ENCODE data around the gene CNTNAP2.
"Not testable (repeated sequence)": the region's sequence is repeated elsewhere in the genome, so short reads cannot be mapped to it uniquely, and the experiment has no call there.

CNTNAP2 gene

GRCh38 chr7:148319316-148319808, 2202.8 kb downstream of the CNTNAP2 start:
- TF ChIP-seq CTCF (IDR thresholded peaks at IDR 0.05; ENCODE audit: low read depth, low read length, missing control alignments): no peak
- no peak overlapping the region for H3K4me3 ChIP-seq (replicated peaks; ENCODE audit: low read depth, low read length)
- no peak for DNase-seq (ENCODE audit: extremely low read depth, low read depth)

- no peak for TF ChIP-seq CTCF (IDR thresholded peaks at IDR 0.05; ENCODE audit: low read depth, low read length, missing control alignments)
- no peak overlapping the region for H3K4me3 ChIP-seq (replicated peaks; ENCODE audit: low read depth, low read length)
- DNase-seq (ENCODE audit: extremely low read depth, low read depth): no peak
Observed at GRCh38 chr7:148325208-148325607, 2208.6 kb downstream of the CNTNAP2 start.

GRCh38 chr7:148327379-148327778, 2210.8 kb downstream of the CNTNAP2 start:
- DNase-seq (ENCODE audit: extremely low read depth, low read depth): no peak
- H3K4me3 ChIP-seq (replicated peaks; ENCODE audit: low read depth, low read length): no peak overlapping the region
- TF ChIP-seq CTCF (IDR thresholded peaks at IDR 0.05; ENCODE audit: low read depth, low read length, missing control alignments): no peak

GRCh38 chr7:148328906-148329305, 2212.3 kb downstream of the CNTNAP2 start:
- DNase-seq (ENCODE audit: extremely low read depth, low read depth): no peak
- no peak overlapping the region for H3K4me3 ChIP-seq (replicated peaks; ENCODE audit: low read depth, low read length)
- no peak for TF ChIP-seq CTCF (IDR thresholded peaks at IDR 0.05; ENCODE audit: low read depth, low read length, missing control alignments)

GRCh38 chr7:148330124-148330818, 2213.7 kb downstream of the CNTNAP2 start:
- H3K4me3 ChIP-seq (replicated peaks; ENCODE audit: low read depth, low read length): no peak overlapping the region
- no peak for TF ChIP-seq CTCF (IDR thresholded peaks at IDR 0.05; ENCODE audit: low read depth, low read length, missing control alignments)
- DNase-seq (ENCODE audit: extremely low read depth, low read depth): no peak

- no peak for DNase-seq (ENCODE audit: extremely low read depth, low read depth)
- no peak for TF ChIP-seq CTCF (IDR thresholded peaks at IDR 0.05; ENCODE audit: low read depth, low read length, missing control alignments)
- H3K4me3 ChIP-seq (replicated peaks; ENCODE audit: low read depth, low read length): no peak overlapping the region
Observed at GRCh38 chr7:148330822-148331221, 2214.2 kb downstream of the CNTNAP2 start.

GRCh38 chr7:148331456-148331855, 2214.9 kb downstream of the CNTNAP2 start:
- H3K4me3 ChIP-seq (replicated peaks; ENCODE audit: low read depth, low read length); DNase-seq (ENCODE audit: extremely low read depth, low read depth): not testable (repeated sequence)
